H1 (cell line): ENCODE data around the gene PFKFB1. TPM values are rescaled to one million over a fixed set of nuclear protein-coding genes. Genes with fewer than 3 reads are reported as not detected.

ENCODE experiments used
- CHD7 ChIP-seq: fragments of 300-600 bp; sonication (generic); IDR thresholded peaks from 2 replicates; pipeline ENCODE4 v1.7.1; 2012; ENCODE audit warnings: low read length, moderate library complexity, mild to moderate bottlenecking, inconsistent platforms; ENCODE audit not compliant: insufficient replicate concordance
- polyA plus RNA-seq, 7 experiments: library from polyadenylated mRNA; depleted of rRNA in 3 of 7; stranded (reverse) in 5 of 7; unstranded in 2 of 7; fragments of >200 nt in 5 of 7; fragments of 200-250 nt in 2 of 7; gene quantifications; 1 replicate in 5 of 7; 2 replicates in 1 of 7; 4 replicates in 1 of 7; pipeline versions ENCODE4 v1.2.1 to v1.2.3, GENCODE V29; 2011 to 2013; ENCODE audit warnings: missing spikeins in 2 of 7, mixed read lengths in 2 of 7
- total RNA-seq: library from RNA; stranded (reverse); fragmentation: NEBNext Ultra II Directional; extraction: Animal tissue kit (Norgen Biotek cat#: 25700); gene quantifications from 2 replicates; pipeline ENCODE4 v1.2.1, GENCODE V29; 2021

PFKFB1 gene
- total and polyA plus RNA-seq, 2 of the 8 experiments (the other 6 are each of a cell fraction or from before 2014, with no cell fraction given): 0.26 to 0.30 TPM

- no peak for TF ChIP-seq CHD7
Observed at GRCh38 chrX:55007656-55008055, 13.7 kb upstream of the PFKFB1 start (continued).
